Heart left ventricle (tissue), 13 donors: Measurements from ENCODE around the gene NSFL1C.
"Not testable (repeated sequence)": the region's sequence is repeated elsewhere in the genome, so short reads cannot be mapped to it uniquely, and the experiment has no call there.

ENCODE experiments used
- CTCF ChIP-seq, 12 donors: fragments of 200-600 bp; sonication (generic) in 4 of 12; IDR thresholded peaks; one replicate each; pipeline versions ENCODE4 v1.5.0 to v1.8.0; 2018 to 2022; ENCODE audit warnings: antibody characterized with exemption in 12 of 12, mild to moderate bottlenecking in 5 of 12
- POLR2A ChIP-seq, 2 donors: fragments of 450-650 bp; IDR thresholded peaks; one replicate each; pipeline ENCODE4 v1.6.1; 2017; ENCODE audit warnings: antibody characterized with exemption in 2 of 2, mild to moderate bottlenecking in 2 of 2, moderate library complexity in 2 of 2
- donor health status: ischemic (EF 13 %, LVEDD 7.1; RV severe dilation, severe dysfunction).
- donor health status: DM: no; HTN: yes; CAD: no.
- donor health status: DM: no; HTN: no; CAD: no.
- donor health status: ischemic (EF 25% LVEDD 6.9; RV normal size, moderate dysfunction).
- donor health status: ischemic (EF 25% LVEDD 5.7; RV mildly dilated, moderate dysfunction).
- donor health status: ischemic (EF 35%, LVEDD 5.7; RV mildly dilated, moderate dysfunction).
- donor health status: nonischemic (EF 11% LVEDD 7.7; RV severe dilation, severe dysfunction).
- donor health status: DM: yes; HTN: yes; CAD: no.
- donor health status: PGD.
- donor health status: ischemic (EF 29% LVEDD 5.4; RV normal size, mild dysfunction).
- donor health status: nonischemic (EF 23%, LVEDD 6.1; RV moderate dilation, normal function).

GRCh38 chr20:1497371-1497770 lies 30.7 kb upstream of the NSFL1C start:
- not testable (repeated sequence) for TF ChIP-seq POLR2A, CTCF (IDR thresholded peaks at IDR 0.05)
